ENCODE results near the gene POU2F2. TPM values are rescaled to one million over a fixed set of nuclear protein-coding genes. Genes with fewer than 3 reads are reported as not detected.

POU2F2 gene
- total and polyA plus RNA-seq, 10 of the 15 experiments (the other 5 are each of a cell fraction or from before 2014, with no cell fraction given): 4.4 to 62.4 (median 37.9) TPM

- H3K27ac ChIP-seq (ENCODE audit: control insufficient read depth, insufficient read depth): peak overlapping the region; percentile 88
- peak overlapping the region; percentile 89 for H3K4me2 ChIP-seq (ENCODE audit: control insufficient read depth, insufficient read depth)
- 0 out of 2 replicates have a peak overlapping the region, but pooled peaks have one; percentile 2 for H3K4me3 ChIP-seq
- FAIRE-seq (peak; percentile 38), ATAC-seq (peak; percentile 90), DNase-seq (ENCODE audit: low read depth, low spot score) (peak; percentile 40)
- peak overlapping the region; percentile 35; the same call in 1 of the 2 replicates for H2AFZ ChIP-seq (ENCODE audit: control insufficient read depth, low read depth, low read length)
- BruUV-seq (replicated peaks): no TSS peak
- CTCF ChIA-PET: interaction anchor here (0.5 to 10.9 kb wide), 23 partner anchors 9 to 325 kb away, joined by 3 to 197 read pairs (median 5); partner anchors contain the start of gene POU2F2
- POLR2A ChIA-PET: interaction anchor here (0.5 to 5.1 kb wide), 9 partner anchors 10 to 169 kb away, joined by 3 to 75 read pairs (median 4); partner anchors contain the start of genes GSK3A, POU2F2 and ZNF574
- in situ Hi-C loops (cut with MboI): no loop called here
- peak overlapping the region; percentile 50 for H3K9ac ChIP-seq (ENCODE audit: control insufficient read depth, insufficient read depth, low read length)
- WGBS (ENCODE audit: insufficient coverage, insufficient replicate concordance, low lambda C conversion rate, missing lambda C conversion rate): 10% methylated on average over 10 of the region's 10 CpGs
- intact Hi-C loops (cut with micrococcal nuclease; ENCODE audit: unreplicated experiment): no loop called here
- peaks cover 53% of the 10 kb centered on the region for H3K4me1 ChIP-seq (ENCODE audit: control insufficient read depth, insufficient read depth, low read length)
- H3K27me3 ChIP-seq (replicated peaks in 1 of 2; ENCODE audit: control insufficient read depth in 2 of 2, insufficient read depth in 2 of 2, low read length in 1 of 2): no peaks in the 10 kb centered on the region
- peaks cover 16 to 36% of the 10 kb centered on the region in 2 experiments for H3K36me3 ChIP-seq (ENCODE audit: control insufficient read depth in 2 of 2, insufficient read depth in 2 of 2, low read length in 1 of 2)
- H3K9me3 ChIP-seq (replicated peaks; ENCODE audit: control insufficient read depth, insufficient read depth, low read length): no peaks in the 10 kb centered on the region
- RAD21 ChIA-PET (ENCODE audit: unreplicated experiment): interaction anchor here (1.0 to 6.5 kb wide), 9 partner anchors 10 to 310 kb away, joined by 3 to 92 read pairs (median 8); partner anchors contain the start of gene POU2F2
- SMC1A ChIA-PET (ENCODE audit: uncharacterized antibody, unreplicated experiment): interaction anchor here (0.8 to 10.2 kb wide), 13 partner anchors 12 to 310 kb away, joined by 3 to 223 read pairs (median 3); partner anchors contain the start of gene POU2F2
- H3K79me2 ChIP-seq (ENCODE audit: control insufficient read depth, insufficient read depth, low read length): no peaks in the 10 kb centered on the region; the same call in 1 of the 2 replicates
- no peaks in the 10 kb centered on the region for H4K20me1 ChIP-seq (ENCODE audit: control insufficient read depth, insufficient read depth)
- TF ChIP-seq ZZZ3 (IDR thresholded peaks at IDR 0.05; ENCODE audit: control insufficient read depth, insufficient read length, low read depth): no peak
- TF ChIP-seq POLR2AphosphoS5 (IDR thresholded peaks at IDR 0.05; ENCODE audit: low read length): no peak
- TF ChIP-seq RB1 (IDR thresholded peaks at IDR 0.05; ENCODE audit: borderline replicate concordance): peak; percentile 33; the same call in 1 of the 2 replicates
- peak; percentile 53 for TF ChIP-seq EED (IDR thresholded peaks at IDR 0.05; ENCODE audit: low read depth)
- TF ChIP-seq NFIC (IDR thresholded peaks at IDR 0.05; ENCODE audit: low read depth, low read length): 0 out of 2 replicates have a peak, but pooled peaks have one; percentile 9
- no peak for TF ChIP-seq YBX1 (IDR thresholded peaks at IDR 0.05)
- TF ChIP-seq YY1 (IDR thresholded peaks at IDR 0.05; ENCODE audit: low read depth, low read length): peak; percentile 14; the same call in 1 of the 2 replicates
- no peak for TF ChIP-seq LARP7 (IDR thresholded peaks at IDR 0.05)
- TF ChIP-seq SMC3 (IDR thresholded peaks at IDR 0.05; ENCODE audit: borderline replicate concordance, low read length): no peak; the same call in 1 of the 2 replicates
- TF ChIP-seq TBL1XR1 (IDR thresholded peaks at IDR 0.05; ENCODE audit: low read depth, low read length): no peak
- peak; percentile 94 for TF ChIP-seq TCF12 (IDR thresholded peaks at IDR 0.05; ENCODE audit: low read depth, low read length)
- no peak for TF ChIP-seq MTA3 (IDR thresholded peaks at IDR 0.05; ENCODE audit: borderline replicate concordance, low read length)
- no peak for TF ChIP-seq RAD21 (IDR thresholded peaks at IDR 0.05; ENCODE audit: insufficient read depth, low read depth, low read length)
- TF ChIP-seq MYC (IDR thresholded peaks at IDR 0.05; ENCODE audit: insufficient read depth, insufficient read length, insufficient replicate concordance, low read length, severe bottlenecking): no peak
- TF ChIP-seq ZBTB4 (CRISPR knock-in tag; IDR thresholded peaks at IDR 0.05): no peak
- TF ChIP-seq, protein P1, sequence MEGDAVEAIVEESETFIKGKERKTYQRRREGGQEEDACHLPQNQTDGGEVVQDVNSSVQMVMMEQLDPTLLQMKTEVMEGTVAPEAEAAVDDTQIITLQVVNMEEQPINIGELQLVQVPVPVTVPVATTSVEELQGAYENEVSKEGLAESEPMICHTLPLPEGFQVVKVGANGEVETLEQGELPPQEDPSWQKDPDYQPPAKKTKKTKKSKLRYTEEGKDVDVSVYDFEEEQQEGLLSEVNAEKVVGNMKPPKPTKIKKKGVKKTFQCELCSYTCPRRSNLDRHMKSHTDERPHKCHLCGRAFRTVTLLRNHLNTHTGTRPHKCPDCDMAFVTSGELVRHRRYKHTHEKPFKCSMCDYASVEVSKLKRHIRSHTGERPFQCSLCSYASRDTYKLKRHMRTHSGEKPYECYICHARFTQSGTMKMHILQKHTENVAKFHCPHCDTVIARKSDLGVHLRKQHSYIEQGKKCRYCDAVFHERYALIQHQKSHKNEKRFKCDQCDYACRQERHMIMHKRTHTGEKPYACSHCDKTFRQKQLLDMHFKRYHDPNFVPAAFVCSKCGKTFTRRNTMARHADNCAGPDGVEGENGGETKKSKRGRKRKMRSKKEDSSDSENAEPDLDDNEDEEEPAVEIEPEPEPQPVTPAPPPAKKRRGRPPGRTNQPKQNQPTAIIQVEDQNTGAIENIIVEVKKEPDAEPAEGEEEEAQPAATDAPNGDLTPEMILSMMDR (IDR thresholded peaks at IDR 0.05 in 2 of 3, conservative IDR thresholded peaks at IDR 0.05 in 1 of 3; ENCODE audit: control insufficient read depth in 2 of 3, extremely low read depth in 1 of 3, insufficient read depth in 1 of 3, low read depth in 3 of 3, low read length in 3 of 3): peak in 2 of 3 experiments; percentile 8 to 18; a peak in 1 of 6 replicates
- TF ChIP-seq ATF2 (IDR thresholded peaks at IDR 0.05; ENCODE audit: low read length): no peak
Observed at GRCh38 chr19:42113641-42114348, 18.5 kb downstream of the POU2F2 start.

All from GM12878 (cell line).